ENCODE measurements around the gene NFASC.

DNA sequence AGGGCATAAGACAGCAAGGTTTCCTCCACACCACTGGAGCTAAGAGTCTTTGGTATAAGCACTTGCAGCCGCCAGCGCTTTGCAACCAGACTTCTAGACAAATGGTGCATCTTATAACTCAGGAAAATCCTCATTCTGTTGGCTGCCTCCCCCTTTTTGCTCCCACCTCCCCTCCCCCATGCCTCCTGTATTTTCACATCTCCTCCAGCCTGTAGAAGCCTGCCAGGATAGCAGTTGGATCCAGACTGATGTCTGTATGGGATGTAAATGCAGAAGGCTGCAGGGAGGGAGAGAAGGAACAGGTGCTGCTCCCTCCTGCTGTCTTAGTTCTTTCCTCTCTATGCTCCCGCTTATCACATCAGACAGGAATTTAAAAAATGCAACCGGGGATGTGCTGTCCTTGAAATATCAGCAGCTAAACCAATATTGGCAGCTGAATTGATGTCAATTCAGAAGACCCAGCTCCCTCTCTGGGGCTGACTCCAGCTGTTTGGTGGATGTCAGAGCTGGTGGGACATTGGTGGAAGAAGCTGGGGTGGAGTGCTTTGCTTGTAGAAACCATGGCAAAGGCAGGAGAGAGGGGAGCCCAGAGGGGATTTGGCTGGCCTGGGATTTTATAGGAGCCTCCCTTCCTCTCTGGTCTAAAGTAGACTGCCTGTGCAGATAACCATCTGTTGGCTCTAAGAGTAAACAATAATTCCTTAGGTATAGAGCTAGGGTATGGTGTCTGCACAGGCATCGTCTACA lies 53.5 kb downstream of the NFASC start:
- TF ChIP-seq POLR2A (IDR thresholded peaks at IDR 0.05; ENCODE audit: low read depth, low read length), result no peak
- no peak for TF ChIP-seq POLR2AphosphoS5 (IDR thresholded peaks at IDR 0.05; ENCODE audit: insufficient read depth, low read depth, low read length)
- TF ChIP-seq, protein P1, sequence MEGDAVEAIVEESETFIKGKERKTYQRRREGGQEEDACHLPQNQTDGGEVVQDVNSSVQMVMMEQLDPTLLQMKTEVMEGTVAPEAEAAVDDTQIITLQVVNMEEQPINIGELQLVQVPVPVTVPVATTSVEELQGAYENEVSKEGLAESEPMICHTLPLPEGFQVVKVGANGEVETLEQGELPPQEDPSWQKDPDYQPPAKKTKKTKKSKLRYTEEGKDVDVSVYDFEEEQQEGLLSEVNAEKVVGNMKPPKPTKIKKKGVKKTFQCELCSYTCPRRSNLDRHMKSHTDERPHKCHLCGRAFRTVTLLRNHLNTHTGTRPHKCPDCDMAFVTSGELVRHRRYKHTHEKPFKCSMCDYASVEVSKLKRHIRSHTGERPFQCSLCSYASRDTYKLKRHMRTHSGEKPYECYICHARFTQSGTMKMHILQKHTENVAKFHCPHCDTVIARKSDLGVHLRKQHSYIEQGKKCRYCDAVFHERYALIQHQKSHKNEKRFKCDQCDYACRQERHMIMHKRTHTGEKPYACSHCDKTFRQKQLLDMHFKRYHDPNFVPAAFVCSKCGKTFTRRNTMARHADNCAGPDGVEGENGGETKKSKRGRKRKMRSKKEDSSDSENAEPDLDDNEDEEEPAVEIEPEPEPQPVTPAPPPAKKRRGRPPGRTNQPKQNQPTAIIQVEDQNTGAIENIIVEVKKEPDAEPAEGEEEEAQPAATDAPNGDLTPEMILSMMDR (IDR thresholded peaks at IDR 0.05; ENCODE audit: extremely low read depth in 1 of 2, insufficient read depth in 1 of 2, low read depth in 1 of 2, low read length in 2 of 2), result no peak
- TF ChIP-seq JUN (IDR thresholded peaks at IDR 0.05; ENCODE audit: borderline replicate concordance, insufficient read depth, insufficient read length, low read depth), result no peak
- TF ChIP-seq EZH2 (IDR thresholded peaks at IDR 0.05; ENCODE audit: borderline replicate concordance, low read depth, low read length, severe bottlenecking), result no peak
- TF ChIP-seq FOS (IDR thresholded peaks at IDR 0.05; ENCODE audit: borderline replicate concordance, insufficient read depth, low read length), result no peak
